ENCODE results near the gene EML6. TPM values are rescaled to one million over a fixed set of nuclear protein-coding genes. Genes with fewer than 3 reads are reported as not detected.

The EML6 gene
- total RNA-seq, 1 experiment from 2014 or later = 6.6 TPM

DNA sequence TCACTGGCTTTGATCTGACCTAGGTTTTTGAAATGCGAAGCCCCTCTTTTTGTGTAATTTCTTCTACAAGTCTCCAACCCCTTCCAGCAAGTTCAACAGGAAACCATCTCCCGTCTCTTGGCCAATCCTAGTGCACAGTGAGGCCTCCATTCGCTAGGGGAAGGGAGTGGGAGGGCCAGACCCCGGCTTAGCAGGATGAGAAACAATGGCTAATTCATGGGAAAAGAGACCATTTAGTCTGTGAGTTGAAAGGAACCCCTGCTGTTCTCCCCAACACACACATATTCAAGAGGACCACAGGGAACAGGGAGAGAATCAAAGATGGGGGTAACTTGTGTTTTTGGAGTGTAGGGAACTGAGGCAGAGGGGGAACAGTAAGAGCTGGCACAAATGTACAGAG, 243.8 kb downstream of the EML6 start:
- POLR2A ChIA-PET = no interaction called here
- no peaks in the 10 kb centered on the region for H3K27me3 ChIP-seq (ENCODE audit: insufficient read depth, low read length)
- DNase-seq (ENCODE audit: low read depth, low spot score) (no peak), ATAC-seq (no peak)
- no peak overlapping the region for H2AFZ ChIP-seq (ENCODE audit: low read depth, low read length, poor library complexity, severe bottlenecking)
- intact Hi-C loops (cut with micrococcal nuclease) = no loop called here
- RAD21 ChIA-PET (ENCODE audit: low non-redundant PET in 1 of 2, low total read pairs in 2 of 2, uncharacterized antibody in 2 of 2, unreplicated experiment in 2 of 2) = no interaction called here
- no peak overlapping the region for H3K9ac ChIP-seq (ENCODE audit: low read length)
- H3K4me2 ChIP-seq (ENCODE audit: low read length) = no peak overlapping the region
- H3K79me2 ChIP-seq (ENCODE audit: insufficient read depth, low read length) = no peaks in the 10 kb centered on the region
- peaks cover 0 to 5% of the 10 kb centered on the region in 2 experiments; a peak in 1 of 4 replicates for H3K4me1 ChIP-seq (ENCODE audit: control insufficient read depth in 1 of 2, insufficient read depth in 2 of 2, low read length in 2 of 2)
- CTCF ChIA-PET = no interaction called here
- no peak overlapping the region for H3K4me3 ChIP-seq (replicated peaks in 1 of 2; ENCODE audit: low read depth in 1 of 2, low read length in 2 of 2)
- no TSS peak for BruUV-seq (replicated peaks)
- no peaks in the 10 kb centered on the region for H3K9me2 ChIP-seq (ENCODE audit: insufficient read depth)
- no peak overlapping the region for H3K27ac ChIP-seq (ENCODE audit: low read depth, low read length)
- H4K20me1 ChIP-seq (ENCODE audit: insufficient read depth) = peaks cover 6% of the 10 kb centered on the region; the same call in 1 of the 2 replicates
- no peak for TF ChIP-seq TCF7L2 (IDR thresholded peaks at IDR 0.05; ENCODE audit: borderline replicate concordance, extremely low read depth, insufficient read depth, insufficient read length)
- no peak for TF ChIP-seq FOSL1 (IDR thresholded peaks at IDR 0.05; ENCODE audit: low read depth)
- TF ChIP-seq SIN3A (IDR thresholded peaks at IDR 0.05; ENCODE audit: low read depth) = no peak
- no peak for TF ChIP-seq RAD21 (IDR thresholded peaks at IDR 0.05; ENCODE audit: low read depth)
- TF ChIP-seq CEBPB (IDR thresholded peaks at IDR 0.05; ENCODE audit: low read depth) = no peak
- no peak for TF ChIP-seq SP1 (IDR thresholded peaks at IDR 0.05; ENCODE audit: low read depth)
- TF ChIP-seq, protein P1, sequence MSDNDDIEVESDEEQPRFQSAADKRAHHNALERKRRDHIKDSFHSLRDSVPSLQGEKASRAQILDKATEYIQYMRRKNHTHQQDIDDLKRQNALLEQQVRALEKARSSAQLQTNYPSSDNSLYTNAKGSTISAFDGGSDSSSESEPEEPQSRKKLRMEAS (IDR thresholded peaks at IDR 0.05) = no peak
- no peak for TF ChIP-seq EZH2phosphoT487 (IDR thresholded peaks at IDR 0.05; ENCODE audit: borderline replicate concordance)
- no peak for TF ChIP-seq EGR1 (IDR thresholded peaks at IDR 0.05; ENCODE audit: low read depth)
- TF ChIP-seq, protein P2, sequence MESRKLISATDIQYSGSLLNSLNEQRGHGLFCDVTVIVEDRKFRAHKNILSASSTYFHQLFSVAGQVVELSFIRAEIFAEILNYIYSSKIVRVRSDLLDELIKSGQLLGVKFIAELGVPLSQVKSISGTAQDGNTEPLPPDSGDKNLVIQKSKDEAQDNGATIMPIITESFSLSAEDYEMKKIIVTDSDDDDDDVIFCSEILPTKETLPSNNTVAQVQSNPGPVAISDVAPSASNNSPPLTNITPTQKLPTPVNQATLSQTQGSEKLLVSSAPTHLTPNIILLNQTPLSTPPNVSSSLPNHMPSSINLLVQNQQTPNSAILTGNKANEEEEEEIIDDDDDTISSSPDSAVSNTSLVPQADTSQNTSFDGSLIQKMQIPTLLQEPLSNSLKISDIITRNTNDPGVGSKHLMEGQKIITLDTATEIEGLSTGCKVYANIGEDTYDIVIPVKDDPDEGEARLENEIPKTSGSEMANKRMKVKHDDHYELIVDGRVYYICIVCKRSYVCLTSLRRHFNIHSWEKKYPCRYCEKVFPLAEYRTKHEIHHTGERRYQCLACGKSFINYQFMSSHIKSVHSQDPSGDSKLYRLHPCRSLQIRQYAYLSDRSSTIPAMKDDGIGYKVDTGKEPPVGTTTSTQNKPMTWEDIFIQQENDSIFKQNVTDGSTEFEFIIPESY (IDR thresholded peaks at IDR 0.05; ENCODE audit: extremely low read depth, insufficient replicate concordance, low read length) = no peak
- no peak for TF ChIP-seq POLR2A (IDR thresholded peaks at IDR 0.05; ENCODE audit: borderline replicate concordance, extremely low read depth, insufficient read depth, insufficient read length)
- TF ChIP-seq EZH2 (IDR thresholded peaks at IDR 0.05) = no peak
- TF ChIP-seq ZNF274 (IDR thresholded peaks at IDR 0.05; ENCODE audit: low read depth, low read length) = no peak
- TF ChIP-seq, protein P3, sequence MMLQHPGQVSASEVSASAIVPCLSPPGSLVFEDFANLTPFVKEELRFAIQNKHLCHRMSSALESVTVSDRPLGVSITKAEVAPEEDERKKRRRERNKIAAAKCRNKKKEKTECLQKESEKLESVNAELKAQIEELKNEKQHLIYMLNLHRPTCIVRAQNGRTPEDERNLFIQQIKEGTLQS (IDR thresholded peaks at IDR 0.05) = no peak
- TF ChIP-seq, protein P4, sequence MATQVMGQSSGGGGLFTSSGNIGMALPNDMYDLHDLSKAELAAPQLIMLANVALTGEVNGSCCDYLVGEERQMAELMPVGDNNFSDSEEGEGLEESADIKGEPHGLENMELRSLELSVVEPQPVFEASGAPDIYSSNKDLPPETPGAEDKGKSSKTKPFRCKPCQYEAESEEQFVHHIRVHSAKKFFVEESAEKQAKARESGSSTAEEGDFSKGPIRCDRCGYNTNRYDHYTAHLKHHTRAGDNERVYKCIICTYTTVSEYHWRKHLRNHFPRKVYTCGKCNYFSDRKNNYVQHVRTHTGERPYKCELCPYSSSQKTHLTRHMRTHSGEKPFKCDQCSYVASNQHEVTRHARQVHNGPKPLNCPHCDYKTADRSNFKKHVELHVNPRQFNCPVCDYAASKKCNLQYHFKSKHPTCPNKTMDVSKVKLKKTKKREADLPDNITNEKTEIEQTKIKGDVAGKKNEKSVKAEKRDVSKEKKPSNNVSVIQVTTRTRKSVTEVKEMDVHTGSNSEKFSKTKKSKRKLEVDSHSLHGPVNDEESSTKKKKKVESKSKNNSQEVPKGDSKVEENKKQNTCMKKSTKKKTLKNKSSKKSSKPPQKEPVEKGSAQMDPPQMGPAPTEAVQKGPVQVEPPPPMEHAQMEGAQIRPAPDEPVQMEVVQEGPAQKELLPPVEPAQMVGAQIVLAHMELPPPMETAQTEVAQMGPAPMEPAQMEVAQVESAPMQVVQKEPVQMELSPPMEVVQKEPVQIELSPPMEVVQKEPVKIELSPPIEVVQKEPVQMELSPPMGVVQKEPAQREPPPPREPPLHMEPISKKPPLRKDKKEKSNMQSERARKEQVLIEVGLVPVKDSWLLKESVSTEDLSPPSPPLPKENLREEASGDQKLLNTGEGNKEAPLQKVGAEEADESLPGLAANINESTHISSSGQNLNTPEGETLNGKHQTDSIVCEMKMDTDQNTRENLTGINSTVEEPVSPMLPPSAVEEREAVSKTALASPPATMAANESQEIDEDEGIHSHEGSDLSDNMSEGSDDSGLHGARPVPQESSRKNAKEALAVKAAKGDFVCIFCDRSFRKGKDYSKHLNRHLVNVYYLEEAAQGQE (IDR thresholded peaks at IDR 0.05; ENCODE audit: low read depth) = no peak
- no peak for TF ChIP-seq ZFX (IDR thresholded peaks at IDR 0.05)
- no peak for TF ChIP-seq CBX3 (IDR thresholded peaks at IDR 0.05; ENCODE audit: low read depth)
- TF ChIP-seq JUND (IDR thresholded peaks at IDR 0.05) = no peak
- no peak for TF ChIP-seq SRF (IDR thresholded peaks at IDR 0.05; ENCODE audit: low read depth)
- TF ChIP-seq, protein P5, sequence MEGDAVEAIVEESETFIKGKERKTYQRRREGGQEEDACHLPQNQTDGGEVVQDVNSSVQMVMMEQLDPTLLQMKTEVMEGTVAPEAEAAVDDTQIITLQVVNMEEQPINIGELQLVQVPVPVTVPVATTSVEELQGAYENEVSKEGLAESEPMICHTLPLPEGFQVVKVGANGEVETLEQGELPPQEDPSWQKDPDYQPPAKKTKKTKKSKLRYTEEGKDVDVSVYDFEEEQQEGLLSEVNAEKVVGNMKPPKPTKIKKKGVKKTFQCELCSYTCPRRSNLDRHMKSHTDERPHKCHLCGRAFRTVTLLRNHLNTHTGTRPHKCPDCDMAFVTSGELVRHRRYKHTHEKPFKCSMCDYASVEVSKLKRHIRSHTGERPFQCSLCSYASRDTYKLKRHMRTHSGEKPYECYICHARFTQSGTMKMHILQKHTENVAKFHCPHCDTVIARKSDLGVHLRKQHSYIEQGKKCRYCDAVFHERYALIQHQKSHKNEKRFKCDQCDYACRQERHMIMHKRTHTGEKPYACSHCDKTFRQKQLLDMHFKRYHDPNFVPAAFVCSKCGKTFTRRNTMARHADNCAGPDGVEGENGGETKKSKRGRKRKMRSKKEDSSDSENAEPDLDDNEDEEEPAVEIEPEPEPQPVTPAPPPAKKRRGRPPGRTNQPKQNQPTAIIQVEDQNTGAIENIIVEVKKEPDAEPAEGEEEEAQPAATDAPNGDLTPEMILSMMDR (IDR thresholded peaks at IDR 0.05 in 2 of 3, conservative IDR thresholded peaks at IDR 0.05 in 1 of 3; ENCODE audit: borderline replicate concordance in 1 of 3, insufficient read depth in 1 of 3, low read depth in 2 of 3, low read length in 2 of 3) = no peak
- H3K9me3 ChIP-seq (ENCODE audit: control insufficient read depth in 1 of 2, insufficient read depth in 1 of 2, low read depth in 1 of 2, low read length in 2 of 2) = no peaks in the 10 kb centered on the region
- H3K36me3 ChIP-seq (ENCODE audit: control insufficient read depth in 1 of 2, insufficient read depth in 2 of 2, low read length in 2 of 2) = peaks cover 4 to 20% of the 10 kb centered on the region in 2 experiments; a peak in 2 of 4 replicates

Data from HCT116 (cell line).